Breast epithelium (tissue), 4 donors: ENCODE data around the gene SOCS3. TPM values are rescaled to one million over a fixed set of nuclear protein-coding genes. Genes with fewer than 3 reads are reported as not detected.

ENCODE experiments used
- DNase-seq, 2 donors: peaks; one replicate each; pipeline ENCODE4 v3.0.0-alpha.2; 2019; ENCODE audit warnings: low spot score in 2 of 2
- H3K27ac ChIP-seq, 2 donors: fragments of 200-600 bp; sonication (generic) in 1 of 2; one replicate each; pipeline ENCODE4 v1.5.1; 2016 to 2019; ENCODE audit warnings: mild to moderate bottlenecking in 1 of 2
- H3K27me3 ChIP-seq, 2 donors: fragments of 200-600 bp; sonication (generic) in 1 of 2; one replicate each; pipeline versions ENCODE4 v1.5.1 to v1.6.0; 2017 to 2019; ENCODE audit warnings: control low read depth in 1 of 2, mild to moderate bottlenecking in 1 of 2
- H3K36me3 ChIP-seq: fragments of 200-600 bp; one replicate; pipeline ENCODE4 v1.5.1; 2019
- H3K4me1 ChIP-seq, 2 donors: fragments of 200-600 bp; sonication (generic); one replicate each; pipeline ENCODE4 v1.5.1; 2016 to 2019; ENCODE audit warnings: control low read depth in 1 of 2
- H3K4me3 ChIP-seq, 3 donors: fragments of 200-600 bp; sonication (generic); 1 replicate in 2 of 3; 2 replicates in 1 of 3; pipeline ENCODE4 v1.5.1; 2016 to 2019; ENCODE audit warnings: mild to moderate bottlenecking in 3 of 3, moderate library complexity in 2 of 3
- H3K9me3 ChIP-seq, 2 donors: fragments of 200-600 bp; sonication (generic) in 1 of 2; one replicate each; pipeline ENCODE4 v1.5.1; 2016 to 2019; ENCODE audit warnings: control low read depth in 1 of 2
- CTCF ChIP-seq, 3 donors: fragments of 450-650 bp; IDR thresholded peaks; one replicate each; pipeline ENCODE4 v1.5.1; 2016 to 2017; ENCODE audit warnings: antibody characterized with exemption in 3 of 3, mild to moderate bottlenecking in 3 of 3, moderate library complexity in 3 of 3
- POLR2A ChIP-seq: fragments of 450-650 bp; IDR thresholded peaks from one replicate; pipeline ENCODE4 v1.6.1; 2016; ENCODE audit warnings: antibody characterized with exemption, mild to moderate bottlenecking, moderate library complexity
- POLR2AphosphoS5 ChIP-seq, 3 donors: sonication (generic); formaldehyde crosslinking; IDR thresholded peaks; one replicate each; pipeline ENCODE4 v1.6.1; 2017; ENCODE audit warnings: antibody characterized with exemption in 3 of 3
- intact Hi-C: fragments of 100-400 bp; cut with DNase I; formaldehyde crosslinking; loops from one replicate; pipeline ENCODE4 v1.15.1; 2023; ENCODE audit warnings: low total_unique reads
- total RNA-seq, 3 donors: library from RNA; depleted of rRNA; stranded (reverse); fragments of >200 nt; gene quantifications; one replicate each; pipeline ENCODE4 v1.1.0, GENCODE V29; 2016

The SOCS3 gene
- total RNA-seq, 3 donors from 2014 or later, result 58.1 to 190 (median 76.4) TPM

GRCh38 chr17:78323826-78324390 is 36.0 kb downstream of the SOCS3 start:
- peak overlapping the region; percentile 85 to 98 for H3K27ac ChIP-seq
- TF ChIP-seq CTCF (IDR thresholded peaks at IDR 0.05) (no peak), POLR2A (no peak), POLR2AphosphoS5 (IDR thresholded peaks at IDR 0.05) (no peak)
- H3K36me3 ChIP-seq, result no peaks in the 10 kb centered on the region
- no peak for DNase-seq
- no peaks in the 10 kb centered on the region for H3K9me3 ChIP-seq
- H3K27me3 ChIP-seq, result no peaks in the 10 kb centered on the region
- H3K4me3 ChIP-seq, result peak overlapping the region in 2 of 3 donors; percentile 10 to 49
- H3K4me1 ChIP-seq, result peaks cover 0 to 9% of the 10 kb centered on the region in 2 donors
- intact Hi-C loops, result no loop called here

- no peaks in the 10 kb centered on the region for H3K36me3 ChIP-seq
- intact Hi-C loops, result no loop called here
- no peak for DNase-seq
- TF ChIP-seq POLR2A (no peak), POLR2AphosphoS5 (IDR thresholded peaks at IDR 0.05) (peak in 1 of 3 donors; percentile 18), CTCF (IDR thresholded peaks at IDR 0.05) (no peak)
- H3K27me3 ChIP-seq, result no peaks in the 10 kb centered on the region
- no peaks in the 10 kb centered on the region for H3K9me3 ChIP-seq
- peak overlapping the region; percentile 50 to 98 for H3K27ac ChIP-seq
- peaks cover 0 to 9% of the 10 kb centered on the region in 2 donors for H3K4me1 ChIP-seq
- H3K4me3 ChIP-seq, result peak overlapping the region in 1 of 3 donors; percentile 19
Observed at GRCh38 chr17:78322858-78323455, 36.9 kb downstream of the SOCS3 start.

DNA sequence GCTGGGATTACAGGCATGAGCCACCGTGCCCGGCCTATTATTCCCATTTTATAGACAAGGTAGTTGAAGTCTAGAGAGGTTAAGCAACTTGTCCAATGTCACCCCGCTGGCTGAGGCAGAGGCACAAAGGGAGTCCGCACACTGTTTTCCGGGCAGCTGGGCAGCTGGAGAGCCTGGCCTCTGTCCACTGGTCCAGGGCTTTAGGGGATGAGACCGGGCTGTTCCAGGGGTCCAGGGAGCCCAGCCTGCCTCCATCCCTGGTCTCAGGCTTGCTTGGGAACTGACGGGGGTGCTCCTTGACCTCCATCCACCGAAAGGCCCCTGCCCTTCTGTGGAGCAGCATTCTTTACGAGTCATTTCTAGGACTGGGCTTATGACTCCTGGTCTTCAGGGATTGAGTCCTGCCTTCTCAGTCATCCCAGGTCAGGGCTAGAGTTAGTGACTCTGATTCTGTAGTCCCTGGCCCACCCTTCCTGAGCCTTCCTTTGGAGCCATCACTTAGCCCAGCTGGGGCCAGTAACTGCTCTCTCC is 37.5 kb downstream of the SOCS3 start:
- peaks cover 3 to 9% of the 10 kb centered on the region in 2 donors for H3K4me1 ChIP-seq
- no peaks in the 10 kb centered on the region for H3K9me3 ChIP-seq
- peak overlapping the region; percentile 50 to 98 for H3K27ac ChIP-seq
- TF ChIP-seq POLR2A (no peak), CTCF (IDR thresholded peaks at IDR 0.05) (no peak), POLR2AphosphoS5 (IDR thresholded peaks at IDR 0.05) (no peak)
- DNase-seq, result no peak
- no peaks in the 10 kb centered on the region for H3K36me3 ChIP-seq
- H3K27me3 ChIP-seq, result no peaks in the 10 kb centered on the region
- H3K4me3 ChIP-seq, result no peak overlapping the region
- intact Hi-C loops, result no loop called here

GRCh38 chr17:78318843-78319242 is 41.0 kb downstream of the SOCS3 start:
- DNase-seq, result no peak
- no peak for TF ChIP-seq CTCF (IDR thresholded peaks at IDR 0.05)
- no peak for TF ChIP-seq POLR2A
- no peak for TF ChIP-seq POLR2AphosphoS5 (IDR thresholded peaks at IDR 0.05)
- H3K27ac ChIP-seq, result peak overlapping the region in 1 of 2 donors; percentile 25
- no peaks in the 10 kb centered on the region for H3K27me3 ChIP-seq
- intact Hi-C loops, result no loop called here
- H3K4me1 ChIP-seq, result peaks cover 7 to 15% of the 10 kb centered on the region in 2 donors
- no peaks in the 10 kb centered on the region for H3K9me3 ChIP-seq
- no peaks in the 10 kb centered on the region for H3K36me3 ChIP-seq
- H3K4me3 ChIP-seq, result no peak overlapping the region

- TF ChIP-seq POLR2A, result no peak
- peaks cover 7 to 14% of the 10 kb centered on the region in 2 donors for H3K4me1 ChIP-seq
- H3K9me3 ChIP-seq, result no peaks in the 10 kb centered on the region
- no peaks in the 10 kb centered on the region for H3K36me3 ChIP-seq
- intact Hi-C loops, result no loop called here
- no peak for DNase-seq
- no peaks in the 10 kb centered on the region for H3K27me3 ChIP-seq
- no peak overlapping the region for H3K4me3 ChIP-seq
- peak overlapping the region in 1 of 2 donors; percentile 25 for H3K27ac ChIP-seq
Observed at GRCh38 chr17:78318407-78318806, 41.5 kb downstream of the SOCS3 start.
